Measurements from ENCODE around the gene CEP112. TPM values are rescaled to one million over a fixed set of nuclear protein-coding genes. Genes with fewer than 3 reads are reported as not detected.

CEP112 gene
- total RNA-seq, 1 experiment from 2014 or later = 41.6 TPM

DNA sequence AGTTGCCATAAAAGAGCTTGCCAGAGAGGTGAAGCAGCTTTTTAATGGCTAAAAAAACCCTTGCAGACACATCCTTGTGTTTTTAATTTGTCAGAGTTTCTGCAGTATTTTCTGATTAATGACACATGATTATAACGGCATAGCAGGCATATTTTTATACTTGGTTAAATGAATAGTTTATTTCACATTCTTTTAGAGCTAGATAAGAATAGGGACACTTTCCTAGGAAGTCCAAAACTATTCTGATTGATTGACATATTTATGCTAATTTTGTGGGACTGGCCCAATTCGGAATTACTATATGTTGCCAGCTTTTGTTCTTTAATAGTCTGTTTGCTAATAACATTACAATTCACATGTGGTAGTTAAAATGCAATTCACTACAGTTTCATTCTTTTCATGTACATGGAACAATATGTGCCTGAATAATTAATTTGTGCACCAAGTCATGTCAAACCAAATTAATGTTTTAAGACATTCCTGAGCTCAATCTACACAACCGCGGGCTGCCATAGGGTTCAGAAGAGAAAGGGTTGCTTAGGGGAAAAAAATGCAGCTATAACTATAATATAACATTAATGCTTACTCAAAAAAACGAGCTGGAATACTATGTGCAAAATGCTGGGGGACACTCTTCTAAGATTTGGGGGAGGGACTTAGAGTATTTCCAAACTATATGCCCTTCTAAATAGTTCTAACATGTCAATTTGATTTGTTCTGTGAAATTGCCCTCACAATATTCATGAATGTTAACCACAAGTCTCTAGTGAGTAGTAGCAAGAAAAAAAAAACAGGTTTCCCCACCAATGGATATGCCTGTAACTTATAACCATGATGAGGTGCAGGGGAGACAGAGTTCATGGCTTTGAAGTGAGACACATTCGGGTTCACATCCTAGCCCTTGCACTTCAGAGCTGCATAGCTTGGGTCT is 305.4 kb downstream of the CEP112 start:
- Histone ChIP-seq H3K4me1 (no peaks in the 10 kb centered on the region), H3K4me3 (no peak overlapping the region), H3K27me3 (no peaks in the 10 kb centered on the region), H3K27ac (no peak overlapping the region), H3K36me3 (peaks cover 7% of the 10 kb centered on the region; the same call in 1 of the 2 replicates), H3K9me3 (replicated peaks) (0 out of 2 replicates have a peak, but pooled peaks cover 4% of the 10 kb centered on the region)
- no peak for DNase-seq

GRCh38 chr17:65885541-65886312 is 306.2 kb downstream of the CEP112 start:
- no peaks in the 10 kb centered on the region for H3K27me3 ChIP-seq
- 0 out of 2 replicates have a peak, but pooled peaks cover 4% of the 10 kb centered on the region for H3K9me3 ChIP-seq (replicated peaks)
- no peak for DNase-seq
- H3K4me1 ChIP-seq = no peaks in the 10 kb centered on the region
- no peak overlapping the region for H3K27ac ChIP-seq
- no peak overlapping the region for H3K4me3 ChIP-seq
- peaks cover 5% of the 10 kb centered on the region; the same call in 1 of the 2 replicates for H3K36me3 ChIP-seq

DNA sequence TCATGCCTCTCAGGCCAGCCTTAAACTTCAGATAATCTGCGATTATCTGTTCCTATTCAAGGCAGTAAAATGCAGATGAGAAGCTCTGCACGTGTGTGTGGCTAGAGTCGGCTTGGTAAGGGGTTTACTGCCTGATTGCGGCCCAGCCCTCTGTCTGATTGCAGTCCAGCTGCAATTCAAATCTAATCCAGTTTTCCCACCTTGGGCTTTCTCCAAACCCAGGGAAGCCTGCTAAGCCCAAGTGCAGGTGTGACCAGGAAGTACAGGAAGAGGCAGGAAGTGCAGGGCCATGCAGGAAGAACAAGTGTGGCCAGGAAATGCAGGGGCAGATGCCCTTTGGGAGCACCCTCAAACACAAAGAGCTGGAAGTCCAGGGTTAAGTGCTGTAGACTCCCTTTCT is 314.9 kb downstream of the CEP112 start:
- DNase-seq = no peak
- Histone ChIP-seq H3K36me3 (peaks cover 13% of the 10 kb centered on the region), H3K4me1 (no peaks in the 10 kb centered on the region), H3K4me3 (no peak overlapping the region), H3K27ac (no peak overlapping the region), H3K9me3 (replicated peaks) (peaks cover 3% of the 10 kb centered on the region; the same call in 1 of the 2 replicates), H3K27me3 (no peaks in the 10 kb centered on the region)

DNA sequence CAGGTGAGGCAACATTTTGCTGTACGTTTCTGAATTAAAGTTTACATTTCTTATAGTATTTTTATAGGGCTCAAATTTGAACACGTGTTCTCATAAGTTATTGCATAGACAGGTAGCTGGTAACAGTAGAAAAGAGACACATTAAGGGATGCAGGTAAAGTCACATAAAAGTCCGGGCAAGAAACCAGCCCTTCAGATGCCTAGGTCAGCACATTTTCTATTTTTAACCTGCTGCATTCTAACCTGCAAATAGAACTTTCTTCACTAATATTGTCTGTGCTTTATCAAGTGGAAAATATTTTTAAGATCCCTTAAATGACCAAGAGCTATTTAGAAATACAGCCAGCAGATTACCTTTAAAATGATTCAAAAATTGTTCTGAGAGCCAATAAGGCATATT is 323.1 kb downstream of the CEP112 start:
- no peak for DNase-seq
- Histone ChIP-seq H3K9me3 (replicated peaks) (peaks cover 4% of the 10 kb centered on the region; the same call in 1 of the 2 replicates), H3K27me3 (no peaks in the 10 kb centered on the region), H3K4me3 (no peak overlapping the region), H3K36me3 (peaks cover 7% of the 10 kb centered on the region; the same call in 1 of the 2 replicates), H3K27ac (no peak overlapping the region), H3K4me1 (no peaks in the 10 kb centered on the region)

GRCh38 chr17:65867014-65867413 is 324.9 kb downstream of the CEP112 start:
- Histone ChIP-seq H3K36me3 (peaks cover 7% of the 10 kb centered on the region; the same call in 1 of the 2 replicates), H3K4me1 (no peaks in the 10 kb centered on the region), H3K4me3 (no peak overlapping the region), H3K9me3 (replicated peaks) (peaks cover 4% of the 10 kb centered on the region; the same call in 1 of the 2 replicates), H3K27me3 (no peaks in the 10 kb centered on the region), H3K27ac (no peak overlapping the region)
- no peak for DNase-seq

GRCh38 chr17:65865715-65866425 is 326.1 kb downstream of the CEP112 start:
- H3K27me3 ChIP-seq = no peaks in the 10 kb centered on the region
- H3K4me1 ChIP-seq = no peaks in the 10 kb centered on the region
- DNase-seq = no peak
- H3K9me3 ChIP-seq (replicated peaks) = peaks cover 4% of the 10 kb centered on the region; the same call in 1 of the 2 replicates
- no peak overlapping the region for H3K27ac ChIP-seq
- H3K36me3 ChIP-seq = peaks cover 10% of the 10 kb centered on the region; the same call in 1 of the 2 replicates
- H3K4me3 ChIP-seq = no peak overlapping the region

GRCh38 chr17:65864394-65864793 is 327.5 kb downstream of the CEP112 start:
- no peaks in the 10 kb centered on the region for H3K27me3 ChIP-seq
- H3K36me3 ChIP-seq = peaks cover 10% of the 10 kb centered on the region; the same call in 1 of the 2 replicates
- no peak for DNase-seq
- peaks cover 6% of the 10 kb centered on the region; the same call in 1 of the 2 replicates for H3K9me3 ChIP-seq (replicated peaks)
- no peak overlapping the region for H3K4me3 ChIP-seq
- no peak overlapping the region for H3K27ac ChIP-seq
- no peaks in the 10 kb centered on the region for H3K4me1 ChIP-seq

DNA sequence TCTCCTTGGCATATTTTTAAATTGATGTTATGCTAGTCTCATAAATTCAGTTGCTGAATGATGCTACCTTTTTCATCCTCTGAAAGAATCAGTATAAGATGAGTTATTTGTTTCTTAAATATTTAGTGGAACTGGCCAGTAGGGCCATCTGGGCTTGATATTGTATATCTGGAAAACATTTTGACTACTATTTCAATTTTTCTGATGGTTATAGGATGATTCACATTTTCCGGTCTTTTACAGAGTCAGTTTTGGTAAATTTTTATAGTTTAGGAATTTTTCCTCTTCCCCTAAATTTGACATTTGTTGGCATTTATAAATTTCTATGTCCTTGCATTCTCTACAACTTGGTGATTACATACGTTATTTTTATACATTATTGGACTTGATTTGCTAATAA is 334.2 kb downstream of the CEP112 start:
- peaks cover 2% of the 10 kb centered on the region for H3K36me3 ChIP-seq
- no peak overlapping the region for H3K27ac ChIP-seq
- 0 out of 2 replicates have a peak, but pooled peaks cover 3% of the 10 kb centered on the region for H3K9me3 ChIP-seq (replicated peaks)
- no peak for DNase-seq
- no peaks in the 10 kb centered on the region for H3K4me1 ChIP-seq
- H3K4me3 ChIP-seq = no peak overlapping the region
- H3K27me3 ChIP-seq = no peaks in the 10 kb centered on the region

DNA sequence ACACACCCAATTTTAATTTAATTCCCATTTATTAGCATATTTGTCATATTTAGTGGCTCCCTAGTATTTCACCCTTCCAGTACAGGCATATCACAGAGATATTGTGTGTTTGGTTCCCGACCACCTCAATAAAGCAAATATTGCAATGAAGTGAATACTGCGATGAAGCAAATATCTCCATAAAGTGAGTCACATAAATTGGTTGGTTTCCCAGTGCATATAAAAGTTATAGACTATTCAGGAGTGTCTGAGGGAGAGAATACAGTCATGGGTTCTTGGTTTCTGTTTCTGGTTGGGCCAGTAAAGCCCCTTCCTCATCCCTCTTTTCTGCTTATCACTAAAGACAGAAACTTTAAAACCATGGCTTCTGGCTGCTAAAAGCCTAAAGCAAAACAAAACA is 335.1 kb downstream of the CEP112 start:
- H3K36me3 ChIP-seq = peaks cover 1% of the 10 kb centered on the region
- H3K9me3 ChIP-seq (replicated peaks) = 0 out of 2 replicates have a peak, but pooled peaks cover 3% of the 10 kb centered on the region
- DNase-seq = no peak
- no peaks in the 10 kb centered on the region for H3K27me3 ChIP-seq
- H3K27ac ChIP-seq = no peak overlapping the region
- no peaks in the 10 kb centered on the region for H3K4me1 ChIP-seq
- no peak overlapping the region for H3K4me3 ChIP-seq

GRCh38 chr17:65855675-65856074 is 336.3 kb downstream of the CEP112 start:
- Histone ChIP-seq H3K4me1 (no peaks in the 10 kb centered on the region), H3K36me3 (peaks cover 3% of the 10 kb centered on the region), H3K27ac (no peak overlapping the region), H3K4me3 (no peak overlapping the region), H3K9me3 (replicated peaks) (0 out of 2 replicates have a peak, but pooled peaks cover 3% of the 10 kb centered on the region), H3K27me3 (no peaks in the 10 kb centered on the region)
- no peak for DNase-seq

DNA sequence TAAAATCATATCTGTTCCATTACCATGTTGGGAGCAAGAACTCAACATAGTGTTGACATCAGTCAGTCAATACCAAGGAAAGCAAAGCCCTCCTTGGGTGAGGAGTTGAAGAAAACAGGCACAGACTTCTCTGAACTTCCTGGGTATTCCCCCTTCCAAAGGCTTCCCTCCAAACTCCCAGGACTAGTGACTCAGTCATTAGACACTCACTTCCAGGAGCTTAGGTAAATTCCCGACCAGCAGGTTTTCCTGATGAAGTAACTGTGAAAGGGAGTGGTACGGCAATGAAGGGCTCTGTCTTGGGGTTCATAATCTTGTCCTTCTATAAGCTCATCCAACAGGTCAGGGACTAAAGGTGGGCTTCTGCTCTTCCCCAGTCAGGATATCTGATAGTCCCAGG is 336.7 kb downstream of the CEP112 start:
- DNase-seq = no peak
- H3K9me3 ChIP-seq (replicated peaks) = 0 out of 2 replicates have a peak, but pooled peaks cover 1% of the 10 kb centered on the region

GRCh38 chr17:65853816-65854215 is 338.1 kb downstream of the CEP112 start:
- H3K36me3 ChIP-seq = peaks cover 13% of the 10 kb centered on the region
- no peak overlapping the region for H3K4me3 ChIP-seq
- H3K9me3 ChIP-seq (replicated peaks) = no peaks in the 10 kb centered on the region
- H3K27ac ChIP-seq = no peak overlapping the region
- no peak for DNase-seq
- no peaks in the 10 kb centered on the region for H3K27me3 ChIP-seq
- H3K4me1 ChIP-seq = no peaks in the 10 kb centered on the region

More for the DNA sequence above, 336.7 kb downstream of the CEP112 start:
- Histone ChIP-seq H3K27ac (no peak overlapping the region), H3K4me3 (no peak overlapping the region), H3K36me3 (peaks cover 8% of the 10 kb centered on the region), H3K4me1 (no peaks in the 10 kb centered on the region), H3K27me3 (no peaks in the 10 kb centered on the region)

- H3K36me3 ChIP-seq = peaks cover 17% of the 10 kb centered on the region
- H3K27me3 ChIP-seq = no peaks in the 10 kb centered on the region
- H3K9me3 ChIP-seq (replicated peaks) = no peaks in the 10 kb centered on the region
- no peak overlapping the region for H3K4me3 ChIP-seq
- H3K4me1 ChIP-seq = no peaks in the 10 kb centered on the region
- no peak for DNase-seq
- H3K27ac ChIP-seq = no peak overlapping the region
Measured at GRCh38 chr17:65852911-65853310, 339.0 kb downstream of the CEP112 start.
